Fibroblast of lung (primary cell): ENCODE measurements around the gene SPX. TPM values are rescaled to one million over a fixed set of nuclear protein-coding genes. Genes with fewer than 3 reads are reported as not detected.

Experiments
- DNase-seq, 2 donors: peaks; one replicate each; pipeline versions ENCODE4 v3.0.0 to v3.0.0-alpha.2; 2010; ENCODE audit warnings: low read depth in 2 of 2
- H2AFZ ChIP-seq: 2 replicates; pipeline ENCODE4 v1.5.1; 2012; ENCODE audit warnings: low read length, control low read depth, inconsistent platforms
- H3K27ac ChIP-seq: 2 replicates; pipeline ENCODE4 v1.5.1; 2011; ENCODE audit warnings: low read length, control low read depth; ENCODE audit not compliant: insufficient read depth
- H3K27me3 ChIP-seq: 2 replicates; pipeline ENCODE4 v1.5.1; 2011; ENCODE audit warnings: mild to moderate bottlenecking, low read length; ENCODE audit not compliant: control insufficient read depth, insufficient read depth
- H3K36me3 ChIP-seq: 2 replicates; pipeline ENCODE4 v1.5.1; 2011; ENCODE audit warnings: low read length; ENCODE audit not compliant: control insufficient read depth, insufficient read depth
- H3K4me1 ChIP-seq: 2 replicates; pipeline ENCODE4 v1.5.1; 2011; ENCODE audit warnings: low read length; ENCODE audit not compliant: control insufficient read depth, insufficient read depth; ENCODE audit errors: extremely low read depth
- H3K4me2 ChIP-seq: 2 replicates; pipeline ENCODE4 v1.5.1; 2011; ENCODE audit warnings: low read length, control low read depth; ENCODE audit not compliant: insufficient read depth; ENCODE audit errors: extremely low read depth
- H3K4me3 ChIP-seq, 4 experiments: fragments of 200-600 bp in 1 of 4; sonication (generic) in 1 of 4; replicated peaks in 1 of 4; 2 replicates each; pipeline ENCODE4 v1.5.1; 2011 to 2016; ENCODE audit warnings: low read length in 4 of 4, low read depth in 3 of 4, mild to moderate bottlenecking in 3 of 4, control low read depth in 2 of 4, inconsistent platforms in 1 of 4, mixed read lengths in 1 of 4; ENCODE audit not compliant: insufficient read depth in 1 of 4; ENCODE audit errors: control extremely low read depth in 1 of 4
- H3K79me2 ChIP-seq: 2 replicates; pipeline ENCODE4 v1.5.1; 2012; ENCODE audit warnings: mild to moderate bottlenecking, low read length, inconsistent platforms; ENCODE audit not compliant: control insufficient read depth, insufficient read depth
- H3K9ac ChIP-seq: 2 replicates; pipeline ENCODE4 v1.5.1; 2011; ENCODE audit warnings: mild to moderate bottlenecking, low read length, control low read depth; ENCODE audit not compliant: insufficient read depth
- H3K9me3 ChIP-seq: 2 replicates; pipeline ENCODE4 v1.5.1; 2012; ENCODE audit warnings: low read depth, low read length; ENCODE audit not compliant: control insufficient read depth, insufficient read depth
- H4K20me1 ChIP-seq: 2 replicates; pipeline ENCODE4 v1.5.1; 2011; ENCODE audit warnings: low read length; ENCODE audit not compliant: control insufficient read depth, insufficient read depth; ENCODE audit errors: extremely low read depth
- EZH2 ChIP-seq: IDR thresholded peaks from 2 replicates; pipeline ENCODE4 v1.5.1; 2012; ENCODE audit warnings: low read length, control low read depth, mild to moderate bottlenecking; ENCODE audit errors: missing control alignments
- polyA plus RNA-seq, 2 donors: library from polyadenylated mRNA; depleted of rRNA in 1 of 2; stranded (reverse) in 1 of 2; unstranded in 1 of 2; fragments of >200 nt; gene quantifications; 2 replicates each; pipeline ENCODE4 v1.2.1, GENCODE V29; 2011 to 2012; ENCODE audit warnings: missing spikeins in 1 of 2
- total RNA-seq: library from RNA; depleted of rRNA; stranded (reverse); fragments of >200 nt; gene quantifications from 2 replicates; pipeline ENCODE4 v1.2.1, GENCODE V29; 2014
- TF ChIP-seq, protein P1 (sequence below), 2 donors: IDR thresholded peaks in 1 of 2; conservative IDR thresholded peaks in 1 of 2; 1 replicate in 1 of 2; 2 replicates in 1 of 2; pipeline ENCODE4 v1.5.1; 2011 to 2012; ENCODE audit warnings: low read length in 2 of 2, control low read depth in 1 of 2, inconsistent platforms in 1 of 2, low read depth in 1 of 2, mild to moderate bottlenecking in 1 of 2

The SPX gene
- total and polyA plus RNA-seq, 2 donors (not counting 1 experiment from before 2014, with no cell fraction given): 0.50 to 0.75 TPM

DNA sequence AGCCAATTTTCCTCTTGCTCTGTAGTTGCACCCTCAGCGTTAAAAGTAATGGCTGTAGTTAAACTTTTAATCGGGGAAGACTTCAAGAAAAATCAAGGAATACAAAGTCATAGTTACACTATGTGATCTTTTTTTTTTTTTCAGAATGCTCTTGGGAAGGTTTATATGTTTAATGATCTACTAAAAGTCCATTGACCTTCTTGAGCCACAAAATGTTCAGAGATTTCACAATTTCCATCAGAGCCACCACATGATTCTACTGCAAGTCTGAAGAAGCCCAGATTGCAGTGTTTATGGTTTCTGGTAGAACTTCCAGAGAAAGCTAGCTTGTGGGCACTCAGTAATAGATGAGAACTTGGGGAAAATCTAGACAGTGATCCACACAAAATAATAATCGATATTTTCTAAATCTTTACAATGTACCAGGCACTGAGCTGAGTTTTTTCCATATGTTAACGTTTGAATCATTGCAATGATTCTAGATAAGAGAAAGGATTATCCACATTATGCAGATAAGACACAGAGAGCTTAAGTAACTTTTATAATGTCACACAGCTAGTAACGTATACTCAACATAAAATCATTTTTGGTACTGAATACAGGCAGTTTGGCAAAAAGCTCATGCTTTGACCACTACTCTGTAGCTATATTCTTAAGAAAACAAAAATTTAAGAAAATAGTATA lies 40.3 kb downstream of the SPX start:
- Histone ChIP-seq H4K20me1 (no peaks in the 10 kb centered on the region), H3K27ac (no peak overlapping the region), H3K4me3 (no peak overlapping the region), H2AFZ (no peak overlapping the region), H3K36me3 (no peaks in the 10 kb centered on the region), H3K9me3 (no peaks in the 10 kb centered on the region), H3K4me1 (no peaks in the 10 kb centered on the region), H3K9ac (no peak overlapping the region), H3K79me2 (no peaks in the 10 kb centered on the region), H3K27me3 (no peaks in the 10 kb centered on the region), H3K4me2 (no peak overlapping the region)
- TF ChIP-seq, protein P1, sequence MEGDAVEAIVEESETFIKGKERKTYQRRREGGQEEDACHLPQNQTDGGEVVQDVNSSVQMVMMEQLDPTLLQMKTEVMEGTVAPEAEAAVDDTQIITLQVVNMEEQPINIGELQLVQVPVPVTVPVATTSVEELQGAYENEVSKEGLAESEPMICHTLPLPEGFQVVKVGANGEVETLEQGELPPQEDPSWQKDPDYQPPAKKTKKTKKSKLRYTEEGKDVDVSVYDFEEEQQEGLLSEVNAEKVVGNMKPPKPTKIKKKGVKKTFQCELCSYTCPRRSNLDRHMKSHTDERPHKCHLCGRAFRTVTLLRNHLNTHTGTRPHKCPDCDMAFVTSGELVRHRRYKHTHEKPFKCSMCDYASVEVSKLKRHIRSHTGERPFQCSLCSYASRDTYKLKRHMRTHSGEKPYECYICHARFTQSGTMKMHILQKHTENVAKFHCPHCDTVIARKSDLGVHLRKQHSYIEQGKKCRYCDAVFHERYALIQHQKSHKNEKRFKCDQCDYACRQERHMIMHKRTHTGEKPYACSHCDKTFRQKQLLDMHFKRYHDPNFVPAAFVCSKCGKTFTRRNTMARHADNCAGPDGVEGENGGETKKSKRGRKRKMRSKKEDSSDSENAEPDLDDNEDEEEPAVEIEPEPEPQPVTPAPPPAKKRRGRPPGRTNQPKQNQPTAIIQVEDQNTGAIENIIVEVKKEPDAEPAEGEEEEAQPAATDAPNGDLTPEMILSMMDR (conservative IDR thresholded peaks at IDR 0.05 in 1 of 2, IDR thresholded peaks at IDR 0.05 in 1 of 2; ENCODE audit: low read depth in 1 of 2, low read length in 2 of 2): no peak
- no peak for TF ChIP-seq EZH2
- DNase-seq: peak in 1 of 2 donors; percentile 60

DNA sequence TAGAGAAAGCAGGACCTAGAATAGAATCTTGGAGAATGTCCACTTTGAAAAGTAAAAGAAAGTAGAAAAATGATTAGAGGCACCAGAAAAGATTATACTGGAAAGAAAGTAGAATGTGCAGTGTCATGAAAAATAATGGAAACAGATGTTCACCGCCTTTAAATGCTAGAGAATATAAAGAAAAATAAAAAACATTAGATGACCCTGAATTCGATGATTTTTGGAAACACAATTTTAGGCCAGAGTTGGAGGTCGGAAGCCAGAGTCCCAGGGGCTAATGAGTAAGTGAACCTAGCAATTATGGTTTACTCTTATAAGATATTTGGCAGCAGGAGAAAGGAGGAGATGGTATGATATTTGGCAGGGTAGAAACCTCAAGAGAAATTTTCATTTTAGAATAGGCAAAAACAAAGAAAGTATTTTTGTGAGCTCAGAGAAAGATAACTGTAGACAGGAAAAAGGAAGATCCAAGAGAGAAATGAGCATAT lies 40.9 kb downstream of the SPX start:
- Histone ChIP-seq H3K4me2 (no peak overlapping the region), H3K79me2 (no peaks in the 10 kb centered on the region), H3K27me3 (no peaks in the 10 kb centered on the region), H3K4me3 (no peak overlapping the region), H2AFZ (no peak overlapping the region), H4K20me1 (no peaks in the 10 kb centered on the region), H3K9ac (no peak overlapping the region), H3K27ac (no peak overlapping the region), H3K36me3 (no peaks in the 10 kb centered on the region), H3K4me1 (no peaks in the 10 kb centered on the region), H3K9me3 (no peaks in the 10 kb centered on the region)
- no peak for TF ChIP-seq EZH2
- TF ChIP-seq, protein P1 (conservative IDR thresholded peaks at IDR 0.05 in 1 of 2, IDR thresholded peaks at IDR 0.05 in 1 of 2; ENCODE audit: low read depth in 1 of 2, low read length in 2 of 2): no peak
- DNase-seq: no peak

DNA sequence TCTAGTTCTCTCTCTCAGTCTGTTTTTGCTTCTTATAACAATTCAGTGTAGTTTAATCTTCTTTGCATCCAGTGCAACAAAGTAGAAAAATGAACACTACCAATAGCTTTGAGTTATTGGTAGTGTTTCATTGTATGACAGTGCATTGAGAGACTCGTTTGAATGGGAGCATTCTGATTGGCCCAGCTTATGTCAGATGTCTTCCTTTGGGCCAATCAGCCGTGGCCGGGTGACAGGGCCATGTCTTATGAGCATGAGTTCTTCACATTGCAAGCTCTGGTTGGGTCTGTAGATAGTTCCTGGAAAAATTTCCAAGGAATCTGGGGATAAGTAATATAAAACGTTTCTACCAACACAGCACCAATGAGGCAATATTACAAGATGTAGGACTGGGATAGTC lies 42.0 kb downstream of the SPX start:
- DNase-seq: no peak

More for the DNA sequence above, 42.0 kb downstream of the SPX start:
- Histone ChIP-seq H3K36me3 (no peaks in the 10 kb centered on the region), H3K4me3 (no peak overlapping the region), H3K4me2 (no peak overlapping the region), H2AFZ (no peak overlapping the region), H3K27me3 (no peaks in the 10 kb centered on the region), H3K27ac (no peak overlapping the region), H3K4me1 (no peaks in the 10 kb centered on the region), H4K20me1 (no peaks in the 10 kb centered on the region), H3K9me3 (no peaks in the 10 kb centered on the region), H3K79me2 (no peaks in the 10 kb centered on the region), H3K9ac (no peak overlapping the region)
- no peak for TF ChIP-seq EZH2
- TF ChIP-seq, protein P1 (conservative IDR thresholded peaks at IDR 0.05 in 1 of 2, IDR thresholded peaks at IDR 0.05 in 1 of 2; ENCODE audit: low read depth in 1 of 2, low read length in 2 of 2): no peak
